Stimulated activated CD4-positive, alpha-beta T cell treated with anti-CD3 and anti-CD28 coated beads, Interleukin-2, amount 100 ng/mL, for 48 hours (primary cell): ENCODE results near the gene NKPD1.

ENCODE experiments used
- DNase-seq, 2 donors: peaks; one replicate each; pipeline ENCODE4 v3.0.0-alpha.2; 2020

Gene NKPD1

DNA sequence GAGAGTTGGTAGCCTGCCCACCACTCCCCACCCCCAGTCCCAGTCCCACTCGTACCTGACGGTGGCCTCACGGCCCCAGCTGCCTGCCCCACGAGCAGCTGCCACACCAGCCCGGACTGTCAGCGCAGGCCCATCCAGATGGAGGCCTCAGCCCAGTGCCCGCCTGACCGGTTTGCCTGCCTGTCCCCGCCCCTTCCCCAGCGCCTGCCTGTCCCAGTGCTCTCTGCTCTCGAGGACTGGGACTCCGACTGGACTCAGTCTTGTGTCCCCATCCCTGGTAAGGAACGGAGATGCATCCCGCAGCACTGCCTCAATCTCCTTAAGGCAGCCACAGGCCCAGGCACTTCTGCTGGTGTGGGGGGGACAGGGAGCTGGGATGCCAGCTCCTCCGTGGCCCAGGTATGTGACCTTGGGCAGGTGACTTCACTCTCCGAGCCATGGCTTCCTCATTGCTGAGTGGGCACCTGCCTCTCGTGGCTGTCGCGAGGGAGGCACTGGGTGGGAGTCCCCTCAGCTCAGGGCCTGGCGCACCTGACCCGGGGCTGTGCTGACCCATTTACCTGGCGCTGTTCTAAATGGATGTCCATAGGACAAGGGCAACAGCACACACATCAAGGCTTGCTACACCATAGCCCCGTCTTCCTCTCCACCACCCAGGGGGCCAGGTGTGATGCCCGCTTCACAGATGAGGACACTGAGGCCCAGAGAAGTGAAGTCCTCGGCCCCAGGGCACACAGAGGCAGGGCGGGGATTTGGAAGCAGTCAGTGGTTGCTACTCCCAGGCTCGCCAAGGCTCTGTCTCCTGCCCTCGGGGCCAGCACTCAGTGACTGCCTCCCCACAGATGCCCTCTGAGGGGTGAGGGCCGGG, at the start of gene NKPD1:
NKPD1 (minus strand) TSS at position 113 of the 868 bp plus-strand sequence. CDS start 832 bp downstream, outside the sequence.
- no peak for DNase-seq

- no peak for DNase-seq
These were observed 45.5 kb upstream of the NKPD1 start for GRCh38 chr19:45206328-45206727.

GRCh38 chr19:45205810-45206209, 45.0 kb upstream of the NKPD1 start:
- DNase-seq: no peak

- DNase-seq: no peak
These were observed 41.9 kb upstream of the NKPD1 start for GRCh38 chr19:45202637-45203036.

GRCh38 chr19:45200568-45200967, 39.8 kb upstream of the NKPD1 start:
- DNase-seq: no peak

DNA sequence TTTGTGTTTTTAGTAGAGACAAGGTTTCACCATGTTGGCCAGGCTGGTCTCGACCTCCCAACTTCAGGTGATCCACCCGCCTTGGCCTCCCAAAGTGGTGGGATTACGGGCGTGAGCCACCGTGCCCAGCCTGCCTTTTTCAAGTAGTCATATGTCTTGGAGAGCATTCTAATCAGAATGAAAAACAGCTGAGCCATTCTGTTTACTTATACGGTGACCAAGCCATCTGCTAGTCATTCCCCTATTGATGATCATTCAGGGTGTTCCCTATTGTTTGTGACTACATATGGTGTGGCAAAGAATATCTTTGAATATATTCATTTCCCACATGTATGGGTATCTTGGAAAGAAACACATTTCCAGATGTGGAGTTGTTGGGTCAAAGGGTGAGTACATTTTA, 35.0 kb upstream of the NKPD1 start:
- DNase-seq: no peak

- DNase-seq: no peak
These were observed 30.6 kb upstream of the NKPD1 start for GRCh38 chr19:45191375-45191774.

GRCh38 chr19:45189971-45190370, 29.2 kb upstream of the NKPD1 start:
- DNase-seq: no peak

GRCh38 chr19:45187421-45188100, 26.8 kb upstream of the NKPD1 start:
- DNase-seq: no peak

DNA sequence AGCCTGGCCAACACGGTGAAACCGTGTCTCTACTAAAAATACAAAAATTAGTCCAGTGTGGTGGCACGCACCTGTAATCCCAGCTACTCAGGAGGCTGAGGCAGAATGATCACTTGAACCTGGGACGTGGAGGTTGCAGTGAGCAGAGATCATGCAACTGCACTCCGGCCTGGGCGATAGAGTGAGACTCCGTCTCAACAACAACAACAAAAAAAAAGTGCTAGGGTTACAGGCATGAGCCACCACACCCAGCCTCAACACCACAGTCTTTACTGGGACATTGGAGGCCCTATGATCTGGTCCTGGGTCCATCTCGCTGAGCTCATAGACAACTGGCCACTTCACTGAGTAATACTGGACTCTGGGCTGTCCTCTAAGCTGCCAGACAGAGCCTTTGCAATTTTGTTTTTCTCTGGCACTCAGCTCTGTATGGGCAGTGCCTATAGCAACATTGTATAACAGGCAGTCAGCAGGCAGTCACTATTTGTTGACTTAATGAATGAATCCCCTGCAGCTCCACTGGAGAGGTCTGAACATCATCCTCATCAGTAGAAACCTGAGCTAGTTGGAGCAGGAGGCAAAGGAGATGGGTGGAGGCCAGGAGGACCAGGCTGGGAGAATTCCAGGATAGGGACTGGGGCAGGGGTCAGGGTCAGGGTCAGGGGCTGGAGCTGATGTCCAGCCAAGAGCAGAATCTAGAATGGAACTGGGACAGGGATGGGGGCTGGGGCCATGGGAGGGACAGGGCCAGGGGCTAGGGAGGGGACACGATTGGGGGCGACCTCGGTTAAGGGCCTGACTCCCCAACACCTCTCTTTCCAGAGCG, 25.9 kb upstream of the NKPD1 start:
- DNase-seq: no peak

DNA sequence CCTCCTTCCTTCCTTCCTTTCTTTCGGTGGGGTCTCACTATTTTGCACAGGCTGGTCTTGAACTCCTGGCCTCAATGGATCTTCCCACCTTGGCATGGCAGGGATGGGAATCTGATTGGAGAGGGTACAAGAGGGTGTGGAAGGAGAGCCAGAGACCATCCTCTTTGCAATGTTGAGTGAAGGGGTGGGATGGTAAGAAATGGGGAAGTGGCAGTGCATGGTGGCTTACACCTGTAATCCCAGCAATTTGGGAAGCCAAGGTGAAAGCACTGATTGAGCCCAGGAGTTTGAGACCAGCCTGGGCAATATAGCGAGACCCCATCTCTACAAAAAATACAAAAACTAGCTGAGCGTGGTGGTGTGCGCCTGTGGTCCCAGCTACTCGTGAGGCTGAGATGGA, 23.3 kb upstream of the NKPD1 start:
- DNase-seq: no peak

- no peak for DNase-seq
These were observed 22.0 kb upstream of the NKPD1 start for GRCh38 chr19:45182758-45183157.

DNA sequence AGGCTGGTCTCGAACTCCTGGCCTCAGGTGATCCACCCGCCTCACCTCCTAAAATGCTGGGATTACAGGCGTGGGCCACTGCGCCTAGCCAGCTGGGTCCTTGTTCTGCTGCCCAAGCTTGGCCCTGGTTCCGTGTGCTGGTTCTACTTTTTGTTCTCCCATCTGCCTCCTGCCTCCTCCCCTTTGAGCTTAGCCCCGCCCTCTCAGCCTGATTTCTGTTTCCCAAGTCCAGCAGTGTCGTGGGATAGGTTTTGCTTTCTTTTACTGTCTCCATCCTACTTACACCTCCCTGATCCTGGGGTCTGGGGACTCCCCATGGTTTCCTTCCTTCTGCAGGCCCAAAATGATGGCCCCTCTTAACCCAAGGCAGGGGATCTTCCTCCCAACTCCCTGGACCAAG, 20.2 kb upstream of the NKPD1 start:
- DNase-seq: no peak

DNA sequence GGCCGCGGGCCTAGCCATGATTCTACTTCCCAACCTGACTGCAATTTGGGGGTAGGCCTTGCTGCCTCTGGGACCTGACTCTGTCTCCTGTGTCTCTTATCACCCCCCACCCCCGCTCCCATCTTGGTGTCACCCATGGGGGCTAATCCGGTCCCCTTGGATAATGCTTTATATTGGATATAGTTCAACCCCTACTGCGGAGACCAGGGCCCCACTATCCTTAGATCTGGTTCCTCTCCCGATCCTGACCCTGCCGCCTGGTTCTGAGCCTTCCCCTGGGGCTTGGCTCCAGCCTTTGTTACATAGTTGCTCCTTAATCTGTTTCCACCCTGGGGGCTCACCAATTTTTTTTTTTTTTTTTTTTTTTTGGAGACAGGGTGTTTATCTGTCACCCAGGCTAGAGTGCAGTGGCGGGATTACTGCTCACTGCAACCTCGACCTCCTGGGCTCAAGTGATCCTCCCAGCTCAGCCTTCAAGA, 19.1 kb upstream of the NKPD1 start:
- no peak for DNase-seq

- peak in 1 of 2 donors; percentile 30 for DNase-seq
These were observed 18.5 kb upstream of the NKPD1 start for GRCh38 chr19:45179072-45179891.

DNA sequence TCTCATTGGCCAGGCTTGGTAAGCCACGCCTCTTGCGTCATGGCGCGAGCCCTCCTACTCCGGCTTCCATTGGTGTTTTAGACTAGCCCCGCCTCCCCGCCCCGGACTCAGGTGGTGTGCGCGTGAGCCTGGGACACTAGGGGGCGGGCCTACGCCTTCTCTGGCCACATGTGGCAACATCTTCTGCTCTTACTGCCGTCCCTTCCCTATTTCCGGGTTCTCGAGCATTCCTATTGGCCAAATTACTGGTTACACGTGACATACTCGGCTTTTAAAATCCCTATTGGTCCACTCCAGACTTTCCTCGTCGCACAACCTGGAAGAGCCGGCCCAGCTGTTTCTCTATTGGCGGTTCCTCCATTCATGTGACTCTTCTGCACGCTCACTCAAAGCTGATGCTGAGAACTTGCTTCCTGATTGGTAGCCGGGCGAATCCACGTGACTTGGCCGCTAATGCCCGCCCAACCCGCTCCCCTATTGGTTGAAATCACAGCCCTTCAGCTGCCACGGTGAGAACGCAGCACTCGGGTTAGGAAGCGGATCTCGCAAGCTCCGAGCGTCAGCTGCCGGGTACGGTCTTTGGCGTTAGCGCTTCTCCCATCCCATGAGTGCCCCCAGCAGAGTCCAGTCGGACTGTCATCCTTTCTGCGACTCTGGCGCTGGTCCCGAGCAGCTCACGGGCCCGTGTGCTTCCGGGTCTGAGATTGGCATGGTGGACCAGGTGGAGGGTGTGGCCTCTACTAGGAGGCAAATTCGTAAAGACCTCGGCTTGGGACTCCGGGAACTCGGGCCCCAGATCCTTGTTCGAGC, 17.7 kb upstream of the NKPD1 start, which contains the start of gene BLOC1S3:
BLOC1S3 (plus strand) TSS at position 523 of the 810 bp plus-strand sequence. CDS start 513 bp downstream, outside the sequence.
- DNase-seq: peak; percentile 97 to 99

- DNase-seq: no peak
These were observed 17.1 kb upstream of the NKPD1 start, which contains the start of gene TRAPPC6A for GRCh38 chr19:45177817-45178261. Gene TRAPPC6A (minus strand): TSS chr19:45178237. CDS start chr19:45178218, 19 bp downstream.

DNA sequence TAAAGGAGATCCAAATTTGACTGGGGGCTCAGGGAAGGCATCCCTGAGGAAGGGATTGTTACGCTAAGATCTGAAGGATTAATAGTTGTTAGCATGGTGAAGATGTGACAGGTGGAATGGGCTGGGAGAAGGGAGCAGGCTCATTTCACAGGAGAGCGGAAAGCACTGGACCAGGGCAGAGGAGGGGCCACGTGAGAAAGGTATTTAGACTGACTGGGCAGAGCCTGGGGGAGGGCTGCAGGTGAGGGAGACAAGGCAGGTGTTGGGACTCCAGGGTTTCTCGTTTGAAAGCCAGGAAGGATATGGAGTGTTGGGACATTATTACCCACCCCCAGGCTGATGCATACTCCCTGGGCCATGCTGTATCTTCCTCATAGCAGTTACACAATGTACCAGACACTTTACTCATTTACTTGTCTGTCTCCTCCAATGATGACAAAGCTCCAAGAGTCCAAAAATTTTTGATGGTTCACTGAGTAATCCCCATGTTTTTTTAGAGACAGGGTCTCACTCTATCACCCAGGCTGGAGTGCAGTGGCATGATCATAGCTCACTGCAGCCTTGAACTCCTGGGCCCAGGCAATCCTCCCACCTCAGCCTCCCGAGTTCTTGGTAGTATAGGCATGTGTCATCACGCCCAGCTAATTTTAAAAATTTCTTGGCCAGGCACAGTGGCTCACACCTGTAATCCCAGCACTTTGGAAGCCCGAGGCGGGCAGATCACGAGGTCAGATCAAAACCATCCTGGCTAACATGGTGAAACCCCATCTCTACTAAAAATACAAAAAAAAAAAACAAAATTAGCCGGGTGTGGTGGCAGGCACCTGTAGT, 14.9 kb upstream of the NKPD1 start:
- no peak for DNase-seq

GRCh38 chr19:45173816-45174215, 13.0 kb upstream of the NKPD1 start:
- DNase-seq: no peak

- DNase-seq: no peak
These were observed 11.9 kb upstream of the NKPD1 start for GRCh38 chr19:45172611-45173208.
